GM12878 (cell line): ENCODE results near the gene SLC4A1. TPM values are rescaled to one million over a fixed set of nuclear protein-coding genes. Genes with fewer than 3 reads are reported as not detected.

Experiments
- ATF7 ChIP-seq: fragments of 450-650 bp; IDR thresholded peaks from 2 replicates; pipeline ENCODE4 v1.6.1; 2016; ENCODE audit warnings: low read depth, mild to moderate bottlenecking
- BMI1 ChIP-seq: fragments of 450-650 bp; IDR thresholded peaks from 2 replicates; pipeline ENCODE4 v1.6.1; 2016; ENCODE audit warnings: mild to moderate bottlenecking, moderate library complexity, borderline replicate concordance
- BRCA1 ChIP-seq: IDR thresholded peaks from 2 replicates; pipeline ENCODE4 v1.6.1; 2011; ENCODE audit warnings: low read depth, low read length, improper control_type of control experiment
- CBX3 ChIP-seq: fragments of 200-600 bp; sonication (generic); IDR thresholded peaks from 2 replicates; pipeline ENCODE4 v1.6.1; 2016; ENCODE audit warnings: low read depth, borderline replicate concordance
- CEBPB ChIP-seq, 2 experiments: fragments of 150-350 bp in 1 of 2; IDR thresholded peaks; 2 replicates each; pipeline ENCODE4 v1.6.1; 2012 to 2014; ENCODE audit warnings: low read depth in 2 of 2, low read length in 2 of 2, borderline replicate concordance in 1 of 2, inconsistent platforms in 1 of 2
- DPF2 ChIP-seq: fragments of 450-650 bp; IDR thresholded peaks from 2 replicates; pipeline ENCODE4 v1.6.1; 2017; ENCODE audit warnings: mild to moderate bottlenecking
- GATAD2B ChIP-seq: fragments of 450-650 bp; conservative IDR thresholded peaks from 2 replicates; pipeline ENCODE4 v1.6.1; 2017; ENCODE audit warnings: low read depth, mild to moderate bottlenecking, moderate library complexity
- HDGF ChIP-seq: fragments of 450-650 bp; IDR thresholded peaks from 2 replicates; pipeline ENCODE4 v1.6.1; 2016; ENCODE audit warnings: antibody characterized with exemption
- IKZF1 ChIP-seq: fragments of 450-650 bp; conservative IDR thresholded peaks from 2 replicates; pipeline ENCODE4 v1.6.1; 2017; ENCODE audit warnings: antibody characterized with exemption, mild to moderate bottlenecking
- IKZF2 ChIP-seq, 2 experiments: fragments of 450-650 bp; IDR thresholded peaks; 2 replicates each; pipeline ENCODE4 v1.6.1; 2017; ENCODE audit warnings: mild to moderate bottlenecking in 2 of 2, moderate library complexity in 2 of 2
- MTA2 ChIP-seq: fragments of 450-650 bp; IDR thresholded peaks from 2 replicates; pipeline ENCODE4 v1.6.1; 2016; ENCODE audit warnings: low read depth, mild to moderate bottlenecking, moderate library complexity
- NBN ChIP-seq: fragments of 450-650 bp; IDR thresholded peaks from 2 replicates; pipeline ENCODE4 v1.6.1; 2016
- RCOR1 ChIP-seq: conservative IDR thresholded peaks from 2 replicates; pipeline ENCODE4 v1.6.1; 2012; ENCODE audit warnings: low read depth, low read length, improper control_type of control experiment
- RUNX3 ChIP-seq: IDR thresholded peaks from 2 replicates; pipeline ENCODE4 v1.6.1; 2012; ENCODE audit warnings: low read length, inconsistent platforms
- SMAD5 ChIP-seq: IDR thresholded peaks from 2 replicates; pipeline ENCODE4 v1.6.1; 2016; ENCODE audit warnings: antibody characterized with exemption, low read depth
- SMARCA5 ChIP-seq: fragments of 450-650 bp; IDR thresholded peaks from 2 replicates; pipeline ENCODE4 v1.6.1; 2017; ENCODE audit warnings: mild to moderate bottlenecking
- SREBF1 ChIP-seq: IDR thresholded peaks from 2 replicates; pipeline ENCODE4 v1.6.1; 2012; ENCODE audit warnings: mild to moderate bottlenecking, low read length
- SREBF2 ChIP-seq: IDR thresholded peaks from 2 replicates; pipeline ENCODE4 v1.6.1; 2012; ENCODE audit warnings: mild to moderate bottlenecking, low read length
- SRF ChIP-seq, 2 experiments: IDR thresholded peaks; 2 replicates each; pipeline ENCODE4 v1.6.1; 2011; ENCODE audit warnings: low read depth in 2 of 2, low read length in 2 of 2, mild to moderate bottlenecking in 1 of 2, moderate library complexity in 1 of 2
- STAT3 ChIP-seq: IDR thresholded peaks from 2 replicates; pipeline ENCODE4 v1.6.1; 2011; ENCODE audit warnings: low read depth, low read length, improper control_type of control experiment
- TBL1XR1 ChIP-seq: IDR thresholded peaks from 2 replicates; pipeline ENCODE4 v1.6.1; 2012; ENCODE audit warnings: low read depth, low read length, improper control_type of control experiment
- TCF12 ChIP-seq: IDR thresholded peaks from 2 replicates; pipeline ENCODE4 v1.6.1; 2011; ENCODE audit warnings: low read depth, mild to moderate bottlenecking, low read length
- TCF3 ChIP-seq: IDR thresholded peaks from 2 replicates; pipeline ENCODE4 v1.6.1; 2012; ENCODE audit warnings: low read depth, mild to moderate bottlenecking, low read length, borderline replicate concordance; ENCODE audit not compliant: insufficient read depth
- polyA plus RNA-seq, 11 experiments: library from polyadenylated mRNA; depleted of rRNA in 4 of 11; unstranded in 6 of 11; stranded (reverse) in 5 of 11; fragments of >200 nt; fragmentation: Nextera tagmentation in 4 of 11; fragmentation: Illumina TruSeq in 1 of 11; extraction: Ambion mirVana in 4 of 11; extraction: Trizol in 1 of 11; gene quantifications; 1 replicate in 1 of 11; 2 replicates in 10 of 11; pipeline versions ENCODE4 v1.2.1 to v1.2.3, GENCODE V29; 2011 to 2016; ENCODE audit warnings: inconsistent platforms in 2 of 11, missing spikeins in 2 of 11, low read depth in 1 of 11
- total RNA-seq, 4 experiments: library from RNA; depleted of rRNA in 3 of 4; stranded (reverse); fragments of >200 nt in 3 of 4; fragmentation: Illumina TruSeq in 1 of 4; extraction: Trizol in 1 of 4; gene quantifications; 2 replicates each; pipeline versions ENCODE4 v1.2.1 to v1.2.3, GENCODE V29; 2013 to 2021
- TF ChIP-seq, protein P1 (sequence below): IDR thresholded peaks from 2 replicates; pipeline ENCODE4 v1.6.1; 2012; ENCODE audit warnings: improper control_type of control experiment, low read depth, low read length; ENCODE audit not compliant: insufficient replicate concordance
- TF ChIP-seq, protein P2 (sequence below): fragments of 450-650 bp; IDR thresholded peaks from 2 replicates; pipeline ENCODE4 v1.6.1; 2017; ENCODE audit warnings: low read depth, mild to moderate bottlenecking, moderate library complexity
- TF ChIP-seq, protein P3 (sequence below): fragments of 150-350 bp; IDR thresholded peaks from 2 replicates; pipeline ENCODE4 v1.6.1; 2014; ENCODE audit warnings: mild to moderate bottlenecking, low read depth, low read length

Gene SLC4A1
- total and polyA plus RNA-seq, 10 of the 15 experiments (the other 5 are each of a cell fraction or from before 2014, with no cell fraction given), result 0.03 TPM; not detected in 9

DNA sequence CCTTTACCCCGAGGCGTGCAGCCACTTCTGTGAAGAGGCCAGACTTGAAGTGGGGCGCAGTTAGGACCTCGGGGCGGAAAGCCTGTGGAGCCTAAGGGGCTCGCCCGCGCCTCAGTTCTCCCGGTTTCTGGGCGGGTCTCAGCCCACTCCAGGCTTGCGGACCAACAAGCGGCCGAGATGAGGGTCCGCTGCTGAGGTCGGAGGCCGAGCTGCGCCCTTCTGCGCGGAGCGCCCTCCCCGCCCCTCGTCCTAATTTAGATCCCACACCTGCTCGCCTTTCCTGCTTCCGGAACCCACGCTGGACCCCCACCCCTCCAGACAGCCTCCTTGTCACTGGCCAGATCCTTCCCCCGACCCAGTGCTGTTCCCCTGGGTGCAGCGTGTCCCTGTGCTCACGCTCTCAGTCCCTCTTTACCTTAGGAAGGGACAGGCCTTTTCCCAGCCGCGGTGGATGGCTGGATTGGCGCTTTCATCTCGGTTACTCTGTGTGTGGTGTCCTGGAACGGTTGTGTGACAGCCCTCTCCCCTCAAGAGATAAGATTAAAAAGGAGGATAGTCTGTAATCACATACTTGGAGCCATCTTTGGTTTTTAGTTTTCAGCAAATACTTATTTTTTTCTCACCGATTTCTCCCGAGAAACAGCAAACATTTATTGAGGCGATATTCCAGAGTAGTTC is 67.3 kb downstream of the SLC4A1 start (continued):
- TF ChIP-seq, protein P1, sequence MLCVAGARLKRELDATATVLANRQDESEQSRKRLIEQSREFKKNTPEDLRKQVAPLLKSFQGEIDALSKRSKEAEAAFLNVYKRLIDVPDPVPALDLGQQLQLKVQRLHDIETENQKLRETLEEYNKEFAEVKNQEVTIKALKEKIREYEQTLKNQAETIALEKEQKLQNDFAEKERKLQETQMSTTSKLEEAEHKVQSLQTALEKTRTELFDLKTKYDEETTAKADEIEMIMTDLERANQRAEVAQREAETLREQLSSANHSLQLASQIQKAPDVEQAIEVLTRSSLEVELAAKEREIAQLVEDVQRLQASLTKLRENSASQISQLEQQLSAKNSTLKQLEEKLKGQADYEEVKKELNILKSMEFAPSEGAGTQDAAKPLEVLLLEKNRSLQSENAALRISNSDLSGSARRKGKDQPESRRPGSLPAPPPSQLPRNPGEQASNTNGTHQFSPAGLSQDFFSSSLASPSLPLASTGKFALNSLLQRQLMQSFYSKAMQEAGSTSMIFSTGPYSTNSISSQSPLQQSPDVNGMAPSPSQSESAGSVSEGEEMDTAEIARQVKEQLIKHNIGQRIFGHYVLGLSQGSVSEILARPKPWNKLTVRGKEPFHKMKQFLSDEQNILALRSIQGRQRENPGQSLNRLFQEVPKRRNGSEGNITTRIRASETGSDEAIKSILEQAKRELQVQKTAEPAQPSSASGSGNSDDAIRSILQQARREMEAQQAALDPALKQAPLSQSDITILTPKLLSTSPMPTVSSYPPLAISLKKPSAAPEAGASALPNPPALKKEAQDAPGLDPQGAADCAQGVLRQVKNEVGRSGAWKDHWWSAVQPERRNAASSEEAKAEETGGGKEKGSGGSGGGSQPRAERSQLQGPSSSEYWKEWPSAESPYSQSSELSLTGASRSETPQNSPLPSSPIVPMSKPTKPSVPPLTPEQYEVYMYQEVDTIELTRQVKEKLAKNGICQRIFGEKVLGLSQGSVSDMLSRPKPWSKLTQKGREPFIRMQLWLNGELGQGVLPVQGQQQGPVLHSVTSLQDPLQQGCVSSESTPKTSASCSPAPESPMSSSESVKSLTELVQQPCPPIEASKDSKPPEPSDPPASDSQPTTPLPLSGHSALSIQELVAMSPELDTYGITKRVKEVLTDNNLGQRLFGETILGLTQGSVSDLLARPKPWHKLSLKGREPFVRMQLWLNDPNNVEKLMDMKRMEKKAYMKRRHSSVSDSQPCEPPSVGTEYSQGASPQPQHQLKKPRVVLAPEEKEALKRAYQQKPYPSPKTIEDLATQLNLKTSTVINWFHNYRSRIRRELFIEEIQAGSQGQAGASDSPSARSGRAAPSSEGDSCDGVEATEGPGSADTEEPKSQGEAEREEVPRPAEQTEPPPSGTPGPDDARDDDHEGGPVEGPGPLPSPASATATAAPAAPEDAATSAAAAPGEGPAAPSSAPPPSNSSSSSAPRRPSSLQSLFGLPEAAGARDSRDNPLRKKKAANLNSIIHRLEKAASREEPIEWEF, result no peak
- TF ChIP-seq SREBF2 (no peak), GATAD2B (0 out of 2 replicates have a peak, but pooled peaks have one; percentile 56), STAT3 (no peak), NBN (peak; percentile 41; the same call in 1 of the 2 replicates), SREBF1 (no peak), TCF12 (no peak), ATF7 (no peak), TCF3 (no peak), IKZF1 (peak; percentile 69), DPF2 (peak; percentile 49; the same call in 1 of the 2 replicates), BMI1 (no peak), TBL1XR1 (no peak; the same call in 1 of the 2 replicates), RCOR1 (no peak), SMAD5 (peak; percentile 31; the same call in 1 of the 2 replicates), CEBPB (IDR thresholded peaks at IDR 0.05; ENCODE audit: borderline replicate concordance in 1 of 2, low read depth in 2 of 2, low read length in 2 of 2) (no peak), RUNX3 (no peak), MTA2 (no peak), SRF (IDR thresholded peaks at IDR 0.05; ENCODE audit: low read depth in 2 of 2, low read length in 2 of 2) (no peak), HDGF (no peak), BRCA1 (no peak), IKZF2 (IDR thresholded peaks at IDR 0.05) (peak; percentile 37 to 45; a peak in 1 of 4 replicates), SMARCA5 (peak; percentile 53; the same call in 1 of the 2 replicates), CBX3 (no peak)
- TF ChIP-seq, protein P2, sequence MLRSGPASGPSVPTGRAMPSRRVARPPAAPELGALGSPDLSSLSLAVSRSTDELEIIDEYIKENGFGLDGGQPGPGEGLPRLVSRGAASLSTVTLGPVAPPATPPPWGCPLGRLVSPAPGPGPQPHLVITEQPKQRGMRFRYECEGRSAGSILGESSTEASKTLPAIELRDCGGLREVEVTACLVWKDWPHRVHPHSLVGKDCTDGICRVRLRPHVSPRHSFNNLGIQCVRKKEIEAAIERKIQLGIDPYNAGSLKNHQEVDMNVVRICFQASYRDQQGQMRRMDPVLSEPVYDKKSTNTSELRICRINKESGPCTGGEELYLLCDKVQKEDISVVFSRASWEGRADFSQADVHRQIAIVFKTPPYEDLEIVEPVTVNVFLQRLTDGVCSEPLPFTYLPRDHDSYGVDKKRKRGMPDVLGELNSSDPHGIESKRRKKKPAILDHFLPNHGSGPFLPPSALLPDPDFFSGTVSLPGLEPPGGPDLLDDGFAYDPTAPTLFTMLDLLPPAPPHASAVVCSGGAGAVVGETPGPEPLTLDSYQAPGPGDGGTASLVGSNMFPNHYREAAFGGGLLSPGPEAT, result peak; percentile 33; the same call in 1 of the 2 replicates
- TF ChIP-seq, protein P3, sequence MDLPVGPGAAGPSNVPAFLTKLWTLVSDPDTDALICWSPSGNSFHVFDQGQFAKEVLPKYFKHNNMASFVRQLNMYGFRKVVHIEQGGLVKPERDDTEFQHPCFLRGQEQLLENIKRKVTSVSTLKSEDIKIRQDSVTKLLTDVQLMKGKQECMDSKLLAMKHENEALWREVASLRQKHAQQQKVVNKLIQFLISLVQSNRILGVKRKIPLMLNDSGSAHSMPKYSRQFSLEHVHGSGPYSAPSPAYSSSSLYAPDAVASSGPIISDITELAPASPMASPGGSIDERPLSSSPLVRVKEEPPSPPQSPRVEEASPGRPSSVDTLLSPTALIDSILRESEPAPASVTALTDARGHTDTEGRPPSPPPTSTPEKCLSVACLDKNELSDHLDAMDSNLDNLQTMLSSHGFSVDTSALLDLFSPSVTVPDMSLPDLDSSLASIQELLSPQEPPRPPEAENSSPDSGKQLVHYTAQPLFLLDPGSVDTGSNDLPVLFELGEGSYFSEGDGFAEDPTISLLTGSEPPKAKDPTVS, result no peak
